ENCODE results near the gene ATRNL1.

Gene ATRNL1

GRCh38 chr10:115854740-115855435, 761.7 kb downstream of the ATRNL1 start:
- DNase-seq, result no peak

GRCh38 chr10:115856580-115856979, 763.4 kb downstream of the ATRNL1 start:
- no peak for DNase-seq

GRCh38 chr10:115857856-115858255, 764.7 kb downstream of the ATRNL1 start:
- DNase-seq, result no peak

GRCh38 chr10:115860182-115861107, 767.3 kb downstream of the ATRNL1 start:
- DNase-seq, result no peak

- no peak for DNase-seq
Observed at GRCh38 chr10:115861455-115861854, 768.3 kb downstream of the ATRNL1 start.

GRCh38 chr10:115861864-115862263, 768.7 kb downstream of the ATRNL1 start:
- no peak for DNase-seq

- DNase-seq, result no peak
Observed at GRCh38 chr10:115866174-115866573, 773.0 kb downstream of the ATRNL1 start.

- no peak for DNase-seq
Observed at GRCh38 chr10:115866691-115867090, 773.5 kb downstream of the ATRNL1 start.

- DNase-seq, result no peak
Observed at GRCh38 chr10:115867305-115867704, 774.1 kb downstream of the ATRNL1 start.

GRCh38 chr10:115871855-115872254, 778.7 kb downstream of the ATRNL1 start:
- no peak for DNase-seq

GRCh38 chr10:115875172-115875571, 782.0 kb downstream of the ATRNL1 start:
- DNase-seq, result no peak

GRCh38 chr10:115879372-115880089, 786.4 kb downstream of the ATRNL1 start:
- DNase-seq, result no peak

- no peak for DNase-seq
Observed at GRCh38 chr10:115882021-115882420, 788.9 kb downstream of the ATRNL1 start.

GRCh38 chr10:115883372-115883771, 790.2 kb downstream of the ATRNL1 start:
- DNase-seq, result no peak

GRCh38 chr10:115884331-115884730, 791.2 kb downstream of the ATRNL1 start:
- no peak for DNase-seq

- DNase-seq, result no peak
Observed at GRCh38 chr10:115895166-115895565, 802.0 kb downstream of the ATRNL1 start.

GRCh38 chr10:115898242-115898641, 805.1 kb downstream of the ATRNL1 start:
- no peak for DNase-seq

- DNase-seq, result no peak
Observed at GRCh38 chr10:115902596-115902995, 809.4 kb downstream of the ATRNL1 start.

- DNase-seq, result no peak
Observed at GRCh38 chr10:115903207-115903606, 810.0 kb downstream of the ATRNL1 start.

- no peak for DNase-seq
Observed at GRCh38 chr10:115903845-115904244, 810.7 kb downstream of the ATRNL1 start.

GRCh38 chr10:115909037-115909436, 815.9 kb downstream of the ATRNL1 start:
- no peak for DNase-seq

- no peak for DNase-seq
Observed at GRCh38 chr10:115909962-115910731, 817.0 kb downstream of the ATRNL1 start.

- DNase-seq, result no peak
Observed at GRCh38 chr10:115914475-115914874, 821.3 kb downstream of the ATRNL1 start.
